Osteoblast (primary cell): ENCODE data around the gene ITM2C. TPM values are rescaled to one million over a fixed set of nuclear protein-coding genes. Genes with fewer than 3 reads are reported as not detected.

Experiments used
- DNase-seq: peaks from one replicate; pipeline ENCODE4 v3.0.0; 2011; ENCODE audit warnings: low spot score, mixed read lengths; ENCODE audit not compliant: insufficient read length; ENCODE audit errors: missing footprints
- H2AFZ ChIP-seq: 2 replicates; pipeline ENCODE4 v1.6.0; 2011; ENCODE audit warnings: mild to moderate bottlenecking, low read length
- H3K27ac ChIP-seq: 2 replicates; pipeline ENCODE4 v1.5.1; 2011; ENCODE audit warnings: mild to moderate bottlenecking, low read depth, low read length, moderate library complexity
- H3K27me3 ChIP-seq: 2 replicates; pipeline ENCODE4 v1.6.0; 2012; ENCODE audit warnings: mild to moderate bottlenecking, control low read depth, inconsistent platforms, low read length, moderate library complexity; ENCODE audit not compliant: insufficient read depth
- H3K36me3 ChIP-seq: 2 replicates; pipeline ENCODE4 v1.5.1; 2011; ENCODE audit warnings: mild to moderate bottlenecking, low read length, control low read depth, moderate library complexity; ENCODE audit not compliant: insufficient read depth
- H3K4me1 ChIP-seq: 2 replicates; pipeline ENCODE4 v1.5.1; 2011; ENCODE audit warnings: mild to moderate bottlenecking, low read length, control low read depth, moderate library complexity; ENCODE audit not compliant: insufficient read depth
- H3K4me2 ChIP-seq: 2 replicates; pipeline ENCODE4 v1.6.0; 2011; ENCODE audit warnings: mild to moderate bottlenecking, low read length; ENCODE audit not compliant: insufficient read depth
- H3K4me3 ChIP-seq: fragments of 200-600 bp; sonication (generic); 3 replicates; pipeline ENCODE4 v1.5.1; 2012; ENCODE audit warnings: mild to moderate bottlenecking, low read length, inconsistent platforms; ENCODE audit not compliant: insufficient read depth
- H3K79me2 ChIP-seq: 2 replicates; pipeline ENCODE4 v1.6.0; 2012; ENCODE audit warnings: mild to moderate bottlenecking, low read length, control low read depth, inconsistent platforms; ENCODE audit not compliant: insufficient read depth
- H3K9me3 ChIP-seq: 2 replicates; pipeline ENCODE4 v1.5.1; 2011; ENCODE audit warnings: low read depth, low read length, control low read depth
- H4K20me1 ChIP-seq: 2 replicates; pipeline ENCODE4 v1.6.0; 2012; ENCODE audit warnings: mild to moderate bottlenecking, low read length, control low read depth; ENCODE audit not compliant: insufficient read depth
- CTCF ChIP-seq: IDR thresholded peaks from 2 replicates; pipeline ENCODE4 v1.5.1; 2011; ENCODE audit warnings: mild to moderate bottlenecking, low read depth, low read length, moderate library complexity; ENCODE audit errors: extremely low read depth
- total RNA-seq: library from RNA; depleted of rRNA; stranded (reverse); fragments of >200 nt; gene quantifications from 2 replicates; pipeline ENCODE4 v1.2.3, GENCODE V29; 2012

The ITM2C gene
- total RNA-seq, 1 donor, result 63.7 TPM

GRCh38 chr2:230896346-230897115 lies 31.8 kb downstream of the ITM2C start:
- no peak for TF ChIP-seq CTCF
- Histone ChIP-seq H3K79me2 (no peaks in the 10 kb centered on the region), H3K27me3 (peaks cover 36% of the 10 kb centered on the region), H3K9me3 (peaks cover 3% of the 10 kb centered on the region), H3K4me3 (no peak overlapping the region), H3K4me2 (no peak overlapping the region), H4K20me1 (no peaks in the 10 kb centered on the region), H2AFZ (no peak overlapping the region), H3K4me1 (no peaks in the 10 kb centered on the region), H3K36me3 (no peaks in the 10 kb centered on the region), H3K27ac (no peak overlapping the region)
- no peak for DNase-seq

GRCh38 chr2:230898016-230898712 lies 33.4 kb downstream of the ITM2C start:
- H3K27ac ChIP-seq, result no peak overlapping the region
- no peaks in the 10 kb centered on the region for H3K4me1 ChIP-seq
- TF ChIP-seq CTCF, result no peak
- H3K4me2 ChIP-seq, result no peak overlapping the region
- H3K36me3 ChIP-seq, result no peaks in the 10 kb centered on the region
- no peak for DNase-seq
- peaks cover 30% of the 10 kb centered on the region for H3K27me3 ChIP-seq
- no peak overlapping the region for H3K4me3 ChIP-seq
- no peaks in the 10 kb centered on the region for H3K9me3 ChIP-seq
- no peak overlapping the region for H2AFZ ChIP-seq
- H4K20me1 ChIP-seq, result no peaks in the 10 kb centered on the region
- H3K79me2 ChIP-seq, result no peaks in the 10 kb centered on the region

- no peak for DNase-seq
- Histone ChIP-seq H2AFZ (no peak overlapping the region), H3K27me3 (peaks cover 30% of the 10 kb centered on the region), H3K36me3 (no peaks in the 10 kb centered on the region), H3K9me3 (no peaks in the 10 kb centered on the region), H3K4me2 (no peak overlapping the region), H3K4me3 (no peak overlapping the region), H3K4me1 (no peaks in the 10 kb centered on the region), H3K27ac (no peak overlapping the region), H4K20me1 (no peaks in the 10 kb centered on the region), H3K79me2 (no peaks in the 10 kb centered on the region)
- TF ChIP-seq CTCF, result no peak
Measured at GRCh38 chr2:230898713-230899091, 34.0 kb downstream of the ITM2C start.

GRCh38 chr2:230899287-230899686 lies 34.5 kb downstream of the ITM2C start:
- Histone ChIP-seq H3K4me3 (no peak overlapping the region), H3K36me3 (no peaks in the 10 kb centered on the region), H2AFZ (no peak overlapping the region), H3K4me1 (no peaks in the 10 kb centered on the region), H3K79me2 (no peaks in the 10 kb centered on the region), H3K27me3 (peaks cover 30% of the 10 kb centered on the region), H3K4me2 (no peak overlapping the region), H3K27ac (no peak overlapping the region), H3K9me3 (no peaks in the 10 kb centered on the region), H4K20me1 (no peaks in the 10 kb centered on the region)
- no peak for TF ChIP-seq CTCF
- DNase-seq, result no peak
